ENCODE data around the gene SIK3.

SIK3 gene

DNA sequence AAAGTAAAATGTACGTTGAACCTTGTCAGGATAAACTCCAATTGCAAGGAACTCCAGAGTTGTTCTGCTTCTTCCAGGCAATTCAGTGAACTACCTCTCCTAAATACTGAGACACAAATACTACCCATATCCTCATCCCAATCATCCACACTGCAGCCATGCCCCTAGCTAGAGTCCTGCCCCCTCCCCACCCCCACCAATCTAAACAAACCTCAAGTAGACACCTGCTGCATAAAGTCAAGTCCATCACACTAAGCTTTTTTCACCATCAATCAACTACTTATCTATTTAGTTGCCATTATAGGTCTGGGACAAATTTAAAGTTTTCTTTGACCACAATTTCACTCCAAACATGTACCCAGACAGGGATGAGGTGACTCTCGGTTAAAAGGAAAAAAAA lies 167.6 kb downstream of the SIK3 start:
- no peak overlapping the region for H3K4me2 ChIP-seq
- H3K27ac ChIP-seq: no peak overlapping the region
- no peak overlapping the region for H3K9ac ChIP-seq
- H3K36me3 ChIP-seq (ENCODE audit: insufficient read depth): no peaks in the 10 kb centered on the region
- TF ChIP-seq, protein P1, sequence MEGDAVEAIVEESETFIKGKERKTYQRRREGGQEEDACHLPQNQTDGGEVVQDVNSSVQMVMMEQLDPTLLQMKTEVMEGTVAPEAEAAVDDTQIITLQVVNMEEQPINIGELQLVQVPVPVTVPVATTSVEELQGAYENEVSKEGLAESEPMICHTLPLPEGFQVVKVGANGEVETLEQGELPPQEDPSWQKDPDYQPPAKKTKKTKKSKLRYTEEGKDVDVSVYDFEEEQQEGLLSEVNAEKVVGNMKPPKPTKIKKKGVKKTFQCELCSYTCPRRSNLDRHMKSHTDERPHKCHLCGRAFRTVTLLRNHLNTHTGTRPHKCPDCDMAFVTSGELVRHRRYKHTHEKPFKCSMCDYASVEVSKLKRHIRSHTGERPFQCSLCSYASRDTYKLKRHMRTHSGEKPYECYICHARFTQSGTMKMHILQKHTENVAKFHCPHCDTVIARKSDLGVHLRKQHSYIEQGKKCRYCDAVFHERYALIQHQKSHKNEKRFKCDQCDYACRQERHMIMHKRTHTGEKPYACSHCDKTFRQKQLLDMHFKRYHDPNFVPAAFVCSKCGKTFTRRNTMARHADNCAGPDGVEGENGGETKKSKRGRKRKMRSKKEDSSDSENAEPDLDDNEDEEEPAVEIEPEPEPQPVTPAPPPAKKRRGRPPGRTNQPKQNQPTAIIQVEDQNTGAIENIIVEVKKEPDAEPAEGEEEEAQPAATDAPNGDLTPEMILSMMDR (conservative IDR thresholded peaks at IDR 0.05; ENCODE audit: low read depth, low read length): no peak
- no peak overlapping the region for H2AFZ ChIP-seq (ENCODE audit: low read depth)
- no peaks in the 10 kb centered on the region for H3K27me3 ChIP-seq (ENCODE audit: insufficient read depth, low read depth)
- H3K4me3 ChIP-seq (IDR thresholded peaks at IDR 0.05; ENCODE audit: insufficient read depth, low read depth, low read length): no peak overlapping the region
- peaks cover 32% of the 10 kb centered on the region for H3K4me1 ChIP-seq (ENCODE audit: low read depth, poor library complexity, severe bottlenecking)
- no peaks in the 10 kb centered on the region for H4K20me1 ChIP-seq (ENCODE audit: insufficient read depth)
- no peaks in the 10 kb centered on the region for H3K79me2 ChIP-seq (ENCODE audit: insufficient read depth, low read depth)

DNA sequence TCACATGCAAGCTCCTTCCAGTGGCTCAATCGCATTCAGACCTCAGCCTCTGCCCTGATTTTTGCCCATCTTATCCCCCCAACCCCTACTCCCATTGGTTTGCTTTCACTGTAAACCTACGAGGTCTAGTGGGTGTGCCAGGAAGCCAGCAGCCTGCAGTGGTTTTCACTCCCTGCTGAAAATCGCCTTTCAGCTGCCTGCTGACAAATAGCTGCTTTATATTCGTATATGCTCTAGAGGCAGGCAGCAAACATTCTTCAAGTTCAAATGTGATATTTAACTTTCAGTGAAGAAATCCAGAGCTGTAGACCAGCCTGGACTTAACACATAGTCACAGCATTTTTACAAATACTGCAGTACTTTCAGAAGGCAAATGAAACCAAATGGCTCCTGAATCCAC lies 168.1 kb downstream of the SIK3 start:
- H3K4me1 ChIP-seq (ENCODE audit: low read depth, poor library complexity, severe bottlenecking): peaks cover 36% of the 10 kb centered on the region
- no peak overlapping the region for H3K4me2 ChIP-seq
- no peak overlapping the region for H3K4me3 ChIP-seq (IDR thresholded peaks at IDR 0.05; ENCODE audit: insufficient read depth, low read depth, low read length)
- H2AFZ ChIP-seq (ENCODE audit: low read depth): no peak overlapping the region
- H3K9ac ChIP-seq: no peak overlapping the region
- no peaks in the 10 kb centered on the region for H4K20me1 ChIP-seq (ENCODE audit: insufficient read depth)
- no peaks in the 10 kb centered on the region for H3K27me3 ChIP-seq (ENCODE audit: insufficient read depth, low read depth)
- TF ChIP-seq, protein P1 (conservative IDR thresholded peaks at IDR 0.05; ENCODE audit: low read depth, low read length): no peak
- H3K27ac ChIP-seq: no peak overlapping the region
- no peaks in the 10 kb centered on the region for H3K79me2 ChIP-seq (ENCODE audit: insufficient read depth, low read depth)
- H3K36me3 ChIP-seq (ENCODE audit: insufficient read depth): no peaks in the 10 kb centered on the region

DNA sequence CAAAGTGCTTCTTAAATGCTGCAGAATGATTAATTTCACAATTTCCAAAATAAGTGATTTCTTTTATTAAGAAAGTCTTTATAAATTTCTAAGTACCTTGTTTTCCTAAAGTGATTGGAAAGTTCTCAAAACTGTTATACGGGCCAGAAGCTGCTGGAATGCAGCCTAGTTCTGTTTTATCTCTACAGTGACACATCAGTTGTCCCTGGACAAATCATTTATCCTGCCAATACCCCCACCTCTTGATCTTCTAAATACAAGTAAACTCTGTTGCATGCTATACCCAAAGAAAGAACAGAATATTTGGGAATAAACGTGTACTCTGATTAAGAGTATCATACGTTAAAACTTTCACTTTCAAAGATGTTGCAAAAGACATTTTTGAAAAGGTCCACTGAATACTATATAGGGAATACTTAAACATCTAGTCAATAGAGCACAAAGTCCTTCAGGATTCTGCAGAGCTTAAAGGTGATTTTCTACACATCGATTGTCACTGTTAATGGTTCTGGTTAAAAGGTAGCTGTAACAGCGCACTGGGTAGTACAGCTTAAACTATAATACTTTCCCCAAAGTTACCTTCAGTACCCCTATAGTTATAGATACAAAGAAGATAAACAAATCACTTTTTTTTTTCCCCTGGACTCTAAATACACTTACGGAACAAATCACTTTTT lies 168.7 kb downstream of the SIK3 start:
- H3K4me1 ChIP-seq (ENCODE audit: low read depth, poor library complexity, severe bottlenecking): peaks cover 41% of the 10 kb centered on the region
- H2AFZ ChIP-seq (ENCODE audit: low read depth): no peak overlapping the region
- H3K27me3 ChIP-seq (ENCODE audit: insufficient read depth, low read depth): no peaks in the 10 kb centered on the region
- H3K4me3 ChIP-seq (IDR thresholded peaks at IDR 0.05; ENCODE audit: insufficient read depth, low read depth, low read length): no peak overlapping the region
- H3K4me2 ChIP-seq: no peak overlapping the region
- no peak overlapping the region for H3K27ac ChIP-seq
- TF ChIP-seq, protein P1 (conservative IDR thresholded peaks at IDR 0.05; ENCODE audit: low read depth, low read length): no peak
- no peak overlapping the region for H3K9ac ChIP-seq
- no peaks in the 10 kb centered on the region for H3K36me3 ChIP-seq (ENCODE audit: insufficient read depth)
- no peaks in the 10 kb centered on the region for H4K20me1 ChIP-seq (ENCODE audit: insufficient read depth)
- no peaks in the 10 kb centered on the region for H3K79me2 ChIP-seq (ENCODE audit: insufficient read depth, low read depth)

DNA sequence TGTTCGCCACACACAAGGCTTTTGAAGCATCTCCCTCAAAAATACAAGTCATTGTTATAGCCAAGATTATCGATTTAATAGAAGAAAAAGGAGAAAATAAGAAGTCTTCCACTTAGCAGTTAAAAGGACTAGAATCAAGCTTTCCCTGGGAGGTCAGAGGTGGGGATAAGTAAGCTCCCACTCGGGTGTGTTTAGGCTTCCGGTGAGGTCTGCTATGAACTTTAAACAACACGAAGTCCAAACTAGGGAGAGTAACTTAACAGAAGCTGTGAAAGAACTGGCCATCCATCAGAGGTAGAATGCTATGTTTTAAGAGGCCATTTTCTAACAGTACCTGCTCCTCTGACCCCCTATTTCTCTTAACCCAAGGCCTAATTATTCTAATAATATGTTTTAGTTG lies 169.4 kb downstream of the SIK3 start:
- TF ChIP-seq, protein P1 (conservative IDR thresholded peaks at IDR 0.05; ENCODE audit: low read depth, low read length): no peak
- Histone ChIP-seq H3K9ac (no peak overlapping the region), H2AFZ (ENCODE audit: low read depth) (no peak overlapping the region), H3K79me2 (ENCODE audit: insufficient read depth, low read depth) (no peaks in the 10 kb centered on the region), H3K27me3 (ENCODE audit: insufficient read depth, low read depth) (no peaks in the 10 kb centered on the region), H3K27ac (no peak overlapping the region), H3K4me2 (no peak overlapping the region), H3K36me3 (ENCODE audit: insufficient read depth) (no peaks in the 10 kb centered on the region), H3K4me1 (ENCODE audit: low read depth, poor library complexity, severe bottlenecking) (peaks cover 43% of the 10 kb centered on the region), H4K20me1 (ENCODE audit: insufficient read depth) (no peaks in the 10 kb centered on the region), H3K4me3 (IDR thresholded peaks at IDR 0.05; ENCODE audit: insufficient read depth, low read depth, low read length) (no peak overlapping the region)
